SK-N-SH (cell line): ENCODE results near the gene ABCA1.

ENCODE experiments used
- CTCF ChIP-seq: fragments of 200-600 bp; sonication (generic); IDR thresholded peaks from 2 replicates; pipeline ENCODE4 v1.6.1; 2017; ENCODE audit warnings: antibody characterized with exemption, mild to moderate bottlenecking, moderate library complexity
- EP300 ChIP-seq, 2 experiments: IDR thresholded peaks; 2 replicates each; pipeline versions ENCODE4 v1.4.0 to v1.6.1; 2012; ENCODE audit warnings: borderline replicate concordance in 1 of 2, low read depth in 1 of 2, low read length in 1 of 2
- EZH2phosphoT487 ChIP-seq: fragments of 200-600 bp; sonication (generic); IDR thresholded peaks from 2 replicates; pipeline ENCODE4 v1.6.1; 2017; ENCODE audit warnings: low read depth, mixed run types, mild to moderate bottlenecking, antibody characterized with exemption, moderate library complexity, borderline replicate concordance
- FOXM1 ChIP-seq: IDR thresholded peaks from 2 replicates; pipeline ENCODE4 v1.4.0; 2012; ENCODE audit warnings: low read depth, mild to moderate bottlenecking
- GABPA ChIP-seq: IDR thresholded peaks from 2 replicates; pipeline ENCODE4 v1.4.0; 2012; ENCODE audit warnings: low read depth, mild to moderate bottlenecking
- JUND ChIP-seq: IDR thresholded peaks from 2 replicates; pipeline ENCODE4 v1.4.0; 2012
- RAD21 ChIP-seq: IDR thresholded peaks from 2 replicates; pipeline ENCODE4 v1.6.1; 2012; ENCODE audit warnings: mild to moderate bottlenecking, low read length
- TAF1 ChIP-seq: IDR thresholded peaks from 2 replicates; pipeline ENCODE4 v1.6.1; 2012; ENCODE audit warnings: low read depth, mild to moderate bottlenecking, low read length, moderate library complexity, borderline replicate concordance
- TEAD4 ChIP-seq: IDR thresholded peaks from 2 replicates; pipeline ENCODE4 v1.4.0; 2012; ENCODE audit warnings: mild to moderate bottlenecking, borderline replicate concordance; ENCODE audit not compliant: insufficient read depth
- USF2 ChIP-seq: fragments of 150-350 bp; IDR thresholded peaks from 2 replicates; pipeline ENCODE4 v1.6.1; 2017; ENCODE audit warnings: antibody characterized with exemption, low read length, low read depth, borderline replicate concordance
- ZBTB33 ChIP-seq: IDR thresholded peaks from 2 replicates; pipeline ENCODE4 v1.4.0; 2012; ENCODE audit warnings: low read depth, borderline replicate concordance

DNA sequence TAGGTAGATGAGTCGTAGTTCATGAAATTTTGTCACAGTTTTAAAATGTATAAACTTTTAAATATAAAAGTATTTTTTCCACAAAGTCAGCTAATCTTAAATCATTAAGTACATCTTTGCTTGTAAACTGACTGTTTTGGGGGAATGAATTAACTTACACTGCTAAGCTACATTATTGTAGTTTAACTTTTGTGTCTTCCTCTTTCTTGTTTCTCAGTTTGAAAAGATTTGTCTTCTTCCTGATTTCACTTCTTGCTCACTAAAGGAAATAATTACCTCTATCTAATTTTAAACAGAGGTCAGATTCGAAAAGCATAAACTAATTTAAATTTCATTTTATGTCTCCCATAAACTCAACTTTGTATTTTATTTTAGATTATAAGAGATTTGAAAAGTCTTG, 158.3 kb downstream of the ABCA1 start:
- TF ChIP-seq JUND (no peak), CTCF (no peak), RAD21 (no peak), FOXM1 (no peak), USF2 (no peak), TEAD4 (no peak), TAF1 (no peak), GABPA (no peak), ZBTB33 (no peak), EP300 (IDR thresholded peaks at IDR 0.05; ENCODE audit: borderline replicate concordance in 1 of 2, low read depth in 1 of 2, low read length in 1 of 2) (no peak), EZH2phosphoT487 (no peak)
